ENCODE results near the gene HSF5.

Gene HSF5

DNA sequence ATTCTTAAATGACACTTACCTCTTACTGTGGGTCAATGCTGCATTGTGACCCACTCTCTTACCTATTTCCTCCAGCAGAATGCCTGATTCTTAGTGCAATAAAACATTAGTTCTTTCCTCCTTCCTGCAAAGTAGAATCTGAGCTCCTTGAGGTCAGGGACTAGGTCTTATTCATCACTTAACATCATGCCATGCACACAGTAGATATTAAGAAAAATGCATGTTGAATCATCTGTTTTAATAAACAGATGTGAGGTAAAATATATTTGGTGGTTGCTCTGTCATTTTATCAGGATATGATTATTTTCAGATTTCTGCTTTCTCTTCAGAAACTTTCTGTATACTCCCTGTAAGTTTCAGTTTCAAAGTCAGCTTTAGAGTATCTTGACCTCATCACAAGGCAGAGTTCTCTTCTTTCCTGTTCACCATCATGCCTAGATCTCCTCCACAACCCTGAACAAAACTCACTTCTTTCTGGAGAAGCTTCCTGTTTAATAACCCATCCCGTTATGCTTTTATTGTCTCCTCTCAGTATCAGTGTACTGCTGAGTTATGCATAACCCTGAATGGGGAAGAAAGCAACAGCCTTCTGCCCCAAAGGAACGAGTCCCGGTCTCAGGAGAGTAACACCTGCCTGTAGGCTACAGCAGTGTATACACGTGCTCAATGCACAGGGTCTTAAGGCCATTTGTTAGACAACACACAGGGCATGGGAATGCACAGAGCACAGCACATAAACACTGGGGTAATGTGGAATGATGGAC lies 105.9 kb downstream of the HSF5 start:
- DNase-seq = no peak

DNA sequence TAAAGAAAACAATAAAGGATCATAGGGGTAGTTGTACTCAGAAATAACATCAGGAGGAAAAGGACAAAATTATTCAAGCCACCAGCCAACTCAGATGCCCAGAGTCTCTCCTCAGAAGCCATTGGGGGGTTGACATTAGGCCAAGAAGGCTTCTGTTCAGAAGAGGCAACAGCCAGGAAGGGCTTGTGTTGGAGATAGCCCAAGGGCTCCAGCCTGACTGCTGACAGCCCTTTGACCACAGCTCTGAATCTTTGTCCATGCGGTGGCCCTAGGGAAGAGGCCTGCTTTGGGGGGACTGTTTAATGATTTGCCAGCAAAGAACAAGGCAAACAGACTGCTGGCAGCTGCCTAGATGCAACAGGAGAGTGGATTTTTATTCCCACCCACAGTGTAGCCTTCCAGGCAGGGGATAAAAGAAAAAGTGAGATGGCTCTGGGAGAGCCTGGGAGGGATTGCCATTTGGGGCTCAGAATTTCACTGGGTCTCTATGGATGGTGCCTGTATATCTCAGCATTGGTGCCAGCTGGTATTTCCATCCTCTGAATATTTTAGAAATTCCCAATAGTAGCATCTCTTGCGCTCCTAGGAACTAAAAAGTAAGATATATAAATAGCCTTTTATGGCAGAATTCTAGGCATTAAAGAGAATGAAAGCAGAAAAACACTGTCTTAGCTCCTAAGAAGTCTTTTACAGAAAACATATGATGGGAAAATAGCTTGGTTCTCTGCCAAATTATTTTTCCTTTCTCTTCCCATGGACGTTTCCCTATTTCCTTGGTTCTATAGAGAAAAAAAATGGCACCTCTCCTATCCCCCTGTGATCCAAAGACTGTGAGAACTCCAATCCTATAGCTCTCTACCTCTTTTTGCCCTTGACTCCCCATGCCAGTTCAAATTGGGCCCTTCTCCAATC lies 106.8 kb downstream of the HSF5 start:
- DNase-seq = no peak

DNA sequence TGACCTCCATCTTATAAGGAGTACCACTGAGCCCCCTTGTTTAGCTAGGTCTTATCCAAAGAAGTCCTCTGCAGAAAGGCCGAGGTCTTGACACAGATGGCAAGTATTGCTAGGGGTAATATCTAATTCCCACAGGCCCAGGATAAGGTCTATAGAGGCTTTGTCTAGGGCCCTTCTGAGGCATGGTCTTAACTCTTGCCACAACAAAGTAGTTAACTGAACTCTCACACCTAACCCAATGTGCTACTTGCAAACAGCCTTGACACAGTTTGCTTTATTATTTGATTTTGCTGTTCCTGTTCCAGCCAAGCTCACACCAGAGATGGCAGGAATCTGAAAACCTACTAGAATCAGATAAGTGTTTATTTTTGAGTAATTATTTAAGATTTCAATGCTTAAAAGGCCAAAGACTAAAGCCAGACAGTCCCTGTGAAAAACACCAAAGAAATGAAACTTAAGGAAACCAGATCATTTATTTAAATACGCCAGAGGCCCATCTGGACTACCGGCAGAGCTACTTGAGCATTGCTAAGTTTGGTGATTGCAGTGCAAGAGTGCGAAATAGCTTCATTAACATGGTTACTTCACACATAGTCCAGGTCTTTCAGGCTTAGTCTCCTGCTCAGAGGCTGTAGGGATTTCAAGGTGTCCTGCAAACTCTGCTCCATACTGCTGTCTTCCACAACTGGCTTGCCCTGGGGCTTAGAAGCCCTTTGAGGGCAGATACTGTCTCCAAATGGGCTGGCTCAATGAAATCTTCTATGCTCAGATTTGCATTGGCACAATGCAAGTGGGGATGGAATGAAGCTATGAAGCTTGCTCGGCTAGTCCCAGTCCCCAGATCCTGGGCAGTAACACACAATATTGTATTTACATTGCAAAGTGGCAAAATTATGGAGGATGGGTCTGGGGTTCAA lies 107.7 kb downstream of the HSF5 start:
- DNase-seq = no peak

GRCh38 chr17:58379511-58379824 lies 108.7 kb downstream of the HSF5 start:
- DNase-seq = no peak

DNA sequence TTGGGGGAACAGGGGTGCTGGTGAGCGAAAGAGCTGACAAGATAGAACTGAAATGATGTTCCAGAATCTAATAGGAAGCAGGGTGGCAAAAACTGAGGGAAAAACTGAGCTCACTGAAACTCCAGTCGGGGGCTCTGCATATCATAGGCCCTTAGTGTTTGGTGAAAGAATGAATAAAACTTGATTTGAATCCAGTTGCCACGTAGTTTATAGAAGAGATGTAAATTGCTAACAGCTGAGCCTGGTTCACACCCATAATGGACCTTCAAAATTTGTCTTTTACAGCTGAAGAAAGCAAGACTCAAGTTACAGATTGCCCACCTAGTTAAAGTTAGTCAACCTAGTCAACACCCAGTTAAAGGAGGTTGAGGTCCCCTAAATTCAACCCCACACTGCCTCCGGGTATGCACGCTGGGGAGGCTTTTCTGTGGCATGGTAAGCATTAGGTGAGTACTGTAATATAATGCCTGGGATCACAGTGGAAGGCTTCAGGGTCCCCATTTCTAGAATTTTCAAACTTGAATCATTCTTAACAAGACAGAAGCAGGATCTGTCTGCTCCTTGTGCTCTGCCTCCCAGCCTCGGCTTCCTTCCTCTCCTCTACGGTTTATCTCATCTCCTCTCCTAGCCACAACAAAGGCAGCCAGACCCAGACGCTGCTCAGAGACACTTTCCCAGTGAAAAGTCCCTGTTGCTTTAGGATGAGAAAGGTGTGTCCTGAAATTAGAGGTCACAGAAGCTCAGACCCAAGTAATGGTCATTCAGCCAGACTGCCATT lies 109.3 kb downstream of the HSF5 start:
- no peak for DNase-seq

GRCh38 chr17:58377661-58378060 lies 110.5 kb downstream of the HSF5 start:
- DNase-seq = no peak

GRCh38 chr17:58377093-58377601 lies 111.1 kb downstream of the HSF5 start:
- no peak for DNase-seq

GRCh38 chr17:58376472-58377000 lies 111.7 kb downstream of the HSF5 start:
- no peak for DNase-seq

GRCh38 chr17:58375811-58376210 lies 112.4 kb downstream of the HSF5 start:
- no peak for DNase-seq

DNA sequence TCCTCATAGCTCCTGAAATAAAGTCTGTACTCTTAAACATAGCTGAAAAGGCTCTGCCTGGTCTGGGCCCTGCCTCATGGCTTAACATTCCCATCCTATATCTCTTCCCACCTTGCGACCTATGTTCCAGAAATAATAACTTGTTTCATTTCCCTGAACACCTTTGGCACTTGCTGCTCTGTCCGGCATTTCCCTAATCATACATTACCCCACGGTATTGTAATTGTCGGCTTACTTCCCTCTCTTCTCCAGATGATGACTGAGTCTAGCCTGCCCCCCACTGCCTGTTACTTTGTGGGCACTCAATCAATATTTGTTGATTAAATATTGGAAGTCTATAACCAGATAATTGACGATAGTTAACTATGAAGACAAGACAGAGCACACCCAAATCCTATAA lies 113.0 kb downstream of the HSF5 start:
- no peak for DNase-seq

- DNase-seq = no peak
These were observed 114.3 kb downstream of the HSF5 start for GRCh38 chr17:58373923-58374322.

- DNase-seq = no peak
These were observed 115.2 kb downstream of the HSF5 start for GRCh38 chr17:58373003-58373402.

DNA sequence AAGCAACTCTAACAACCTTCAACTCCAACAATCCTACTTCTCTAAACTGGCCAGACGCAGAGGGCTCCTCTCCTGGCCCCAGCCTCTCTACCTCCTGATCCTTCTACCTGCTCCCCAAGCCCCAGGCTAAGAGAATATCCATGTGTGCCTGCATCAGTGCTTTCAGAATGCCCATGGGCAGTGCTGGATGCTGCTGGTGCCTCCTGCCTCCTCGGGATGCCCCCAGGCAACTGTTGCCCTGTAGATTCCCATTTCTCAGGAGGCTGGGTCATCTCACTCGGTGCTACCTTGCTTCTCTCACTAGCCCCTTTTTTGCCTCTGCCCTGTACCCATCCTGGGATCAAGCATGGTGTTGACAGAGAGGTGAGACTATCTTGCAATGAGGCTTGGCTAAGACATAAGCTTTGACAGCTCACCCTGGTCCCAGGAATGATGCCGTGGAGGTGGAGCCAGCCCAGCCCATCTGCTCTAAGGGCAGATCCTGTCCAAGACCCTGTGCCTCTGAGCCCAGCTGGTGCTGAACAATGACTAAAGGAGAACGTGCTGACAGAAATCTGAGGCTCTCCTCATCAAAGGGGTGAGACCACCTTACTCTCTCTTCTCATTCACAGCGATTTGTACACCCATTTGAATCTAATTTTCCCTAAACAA lies 116.8 kb downstream of the HSF5 start:
- DNase-seq = no peak

DNA sequence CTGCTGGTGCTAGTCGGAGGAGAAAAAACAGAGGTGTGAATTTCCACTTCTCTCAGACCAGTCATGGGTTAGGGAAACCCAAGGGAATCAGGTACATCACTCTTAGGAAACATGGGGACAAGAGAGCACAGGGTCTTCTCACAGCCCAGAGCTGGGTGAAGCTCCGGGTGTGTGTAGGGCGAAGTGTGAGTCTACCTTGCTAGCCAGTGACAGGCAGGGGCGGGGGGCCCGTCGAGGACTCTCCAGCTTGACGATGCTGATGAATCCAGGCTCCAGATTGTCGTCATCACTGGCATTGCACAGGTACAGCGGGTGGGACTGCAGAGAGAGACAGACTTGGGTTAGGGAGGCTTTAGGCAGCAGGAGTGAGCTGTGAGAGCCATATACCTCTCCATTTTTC lies 117.5 kb downstream of the HSF5 start:
- no peak for DNase-seq

DNA sequence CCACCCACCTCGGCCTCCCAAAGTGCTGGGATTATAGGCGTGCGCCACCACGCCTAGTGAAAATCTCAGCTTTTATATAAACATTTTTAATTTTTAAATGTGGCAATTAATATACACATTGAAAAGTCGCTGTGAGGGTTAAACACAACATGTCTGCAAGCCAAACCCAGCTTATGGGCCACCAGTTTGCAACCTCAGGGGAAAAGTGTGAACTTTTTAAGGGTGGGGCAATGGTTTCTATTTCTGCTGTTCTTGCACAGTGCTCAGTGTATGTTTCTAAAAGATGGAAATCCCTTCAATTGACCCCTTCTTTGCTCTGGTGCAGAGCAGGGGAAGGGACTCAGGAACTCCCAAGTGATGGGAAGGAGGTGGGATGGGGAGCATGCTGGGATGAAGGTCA lies 117.9 kb downstream of the HSF5 start:
- no peak for DNase-seq
